ENCODE measurements around the gene NBDY.
"Not testable (repeated sequence)": the region's sequence is repeated elsewhere in the genome, so short reads cannot be mapped to it uniquely, and the experiment has no call there.

Gene NBDY

DNA sequence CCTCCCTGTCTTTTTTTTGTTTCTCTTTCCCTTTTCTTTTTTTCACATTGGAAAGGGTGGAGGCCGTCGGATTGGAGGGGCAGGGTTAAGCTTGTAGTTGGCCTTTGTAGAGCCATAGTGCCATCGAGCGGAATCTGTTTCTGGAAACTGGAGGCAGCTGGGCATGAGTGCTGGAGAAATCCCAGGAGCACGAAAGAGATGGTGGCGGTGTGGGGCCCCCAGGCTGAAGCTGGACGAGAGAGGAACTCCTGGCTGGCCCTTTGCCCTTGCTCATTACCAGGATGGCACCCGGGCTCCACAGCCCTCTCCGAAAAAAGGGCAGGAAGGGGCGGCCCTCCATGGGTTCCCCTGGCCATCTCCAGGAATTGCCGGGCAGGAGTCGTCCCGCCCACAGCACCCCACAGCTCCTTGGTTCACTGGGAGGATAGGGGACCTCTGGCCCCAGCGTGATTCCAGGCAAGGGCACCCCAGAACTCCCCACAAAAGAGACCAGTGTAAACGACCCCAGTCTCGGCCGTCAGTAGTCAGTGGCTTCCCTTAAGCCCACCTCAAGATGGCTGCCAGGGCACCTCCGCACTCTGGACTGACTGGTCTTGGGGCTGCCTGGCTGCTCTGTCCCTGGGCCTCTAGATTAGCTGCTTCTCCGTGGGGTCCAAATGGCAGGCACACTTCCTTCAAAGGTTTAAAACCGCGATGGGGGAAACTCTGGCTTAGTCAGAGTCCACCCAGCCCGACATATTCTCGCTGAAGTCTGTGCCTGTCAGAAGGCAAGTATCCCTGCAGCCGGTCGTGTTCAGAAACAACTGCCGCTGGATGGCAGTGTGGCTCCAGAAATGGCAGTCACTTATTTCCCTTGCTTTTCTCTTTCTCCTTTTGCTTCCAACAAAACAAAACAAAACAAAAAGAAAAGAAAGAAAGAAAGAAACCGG, 74.1 kb downstream of the NBDY start:
- no peak for DNase-seq

GRCh38 chrX:56803850-56804681, 75.0 kb downstream of the NBDY start:
- no peak for DNase-seq

- no peak for DNase-seq
These were observed 75.8 kb downstream of the NBDY start for GRCh38 chrX:56804867-56805266.

DNA sequence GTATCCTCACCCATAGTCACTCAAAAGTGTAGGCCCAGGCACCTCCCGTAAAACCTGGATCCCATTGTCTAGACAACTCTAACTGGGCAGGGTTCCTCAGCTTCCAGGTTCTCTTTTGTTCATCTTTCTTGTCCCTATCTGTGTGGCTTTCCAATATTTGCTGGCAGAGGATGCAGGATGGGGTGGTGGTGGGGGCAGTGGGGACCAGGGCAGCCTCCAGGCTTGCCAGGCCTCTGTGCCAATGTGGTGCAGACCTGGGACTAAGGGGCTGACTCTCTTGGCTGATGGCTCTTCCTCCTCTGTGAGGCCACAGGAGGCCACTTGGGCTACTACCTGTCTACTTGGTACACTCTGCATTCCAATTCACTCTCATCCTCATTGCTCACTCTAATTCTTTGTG, 76.4 kb downstream of the NBDY start:
- DNase-seq: no peak

DNA sequence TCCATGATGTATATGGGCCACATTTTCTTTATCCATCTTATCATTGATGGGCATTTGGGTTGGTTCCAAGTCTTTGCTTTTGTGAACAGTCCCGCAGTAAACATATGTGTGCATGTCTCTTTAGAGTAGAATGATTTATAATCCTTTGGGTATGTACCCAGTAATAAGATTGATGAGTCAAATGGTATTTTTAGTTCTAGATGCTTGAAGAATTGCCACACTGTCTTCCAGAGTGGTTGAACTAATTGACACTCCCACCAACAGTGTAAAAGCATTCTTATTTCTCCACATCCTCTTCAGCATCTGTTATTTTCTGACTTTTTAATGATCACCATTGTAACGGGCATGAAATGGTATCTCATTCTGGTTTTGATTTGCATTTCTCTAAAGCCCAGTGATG, 77.1 kb downstream of the NBDY start:
- not testable (repeated sequence) for DNase-seq

GRCh38 chrX:56811599-56811998, 82.6 kb downstream of the NBDY start:
- no peak for DNase-seq

GRCh38 chrX:56812515-56813105, 83.6 kb downstream of the NBDY start:
- DNase-seq: no peak

DNA sequence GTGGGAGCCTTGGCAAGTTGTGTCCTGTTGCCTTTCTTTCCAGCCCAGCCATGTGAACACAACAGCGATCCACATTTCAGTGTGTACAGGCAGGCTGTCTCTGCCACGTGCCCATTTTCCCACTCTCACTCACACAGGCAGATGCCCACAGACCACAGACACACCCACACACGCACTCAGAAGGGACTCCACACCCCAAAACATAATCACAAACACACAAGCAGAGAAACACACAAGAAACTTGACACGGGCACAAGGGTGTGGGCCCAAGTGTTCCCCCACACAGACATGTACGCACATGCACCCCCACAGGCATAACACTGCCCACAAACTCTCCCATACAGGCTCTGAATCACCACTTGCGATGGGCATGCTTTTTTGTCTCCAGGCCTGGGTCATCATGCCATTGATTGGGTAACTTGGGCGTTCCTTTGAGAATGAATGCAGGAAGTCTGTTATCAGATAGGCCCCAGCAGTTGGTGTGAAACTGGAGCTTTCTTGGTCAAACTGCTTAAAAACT, 84.3 kb downstream of the NBDY start:
- DNase-seq: no peak

- DNase-seq: no peak
These were observed 88.1 kb downstream of the NBDY start for GRCh38 chrX:56817179-56817578.

GRCh38 chrX:56826020-56826419, 97.0 kb downstream of the NBDY start:
- no peak for DNase-seq

- no peak for DNase-seq
These were observed 104.6 kb downstream of the NBDY start for GRCh38 chrX:56833626-56834025.

- no peak for DNase-seq
These were observed 124.4 kb downstream of the NBDY start for GRCh38 chrX:56853436-56853835.

DNA sequence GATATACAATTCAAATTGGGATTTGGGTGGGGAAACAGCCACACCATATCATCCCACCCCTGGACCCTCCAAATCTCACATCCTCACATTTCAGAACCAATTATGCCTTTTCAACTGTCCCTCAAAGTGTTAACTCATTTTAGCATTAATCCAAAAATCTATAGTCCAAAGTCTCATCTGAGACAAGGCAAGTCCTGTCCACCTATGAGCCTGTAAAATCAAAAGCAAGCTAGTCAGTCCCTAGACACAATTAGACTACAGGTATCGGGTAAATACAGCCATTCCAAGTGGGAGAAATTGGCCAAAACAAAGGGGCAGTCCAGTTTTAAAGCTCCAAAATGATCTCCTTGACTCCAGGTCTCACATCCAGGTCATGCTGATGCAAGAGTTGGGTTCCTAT, 128.0 kb downstream of the NBDY start:
- DNase-seq: no peak

- no peak for DNase-seq
These were observed 131.8 kb downstream of the NBDY start for GRCh38 chrX:56860888-56861287.
